Keratinocyte (primary cell): ENCODE measurements around the gene PSMD2. TPM values are rescaled to one million over a fixed set of nuclear protein-coding genes. Genes with fewer than 3 reads are reported as not detected.

Experiments
- DNase-seq: peaks from one replicate; pipeline ENCODE4 v3.0.0-alpha.2; 2011; ENCODE audit warnings: low read depth, missing footprints, low spot score
- FAIRE-seq: peaks from 2 replicates; lab custom pipeline; 2011; peaks lifted over from hg19 to GRCh38; lab: Jason Lieb, UNC
- H2AFZ ChIP-seq: 2 replicates; pipeline ENCODE4 v1.6.0; 2012; ENCODE audit warnings: low read length, control low read depth, inconsistent platforms; ENCODE audit not compliant: control insufficient read depth
- H3K27ac ChIP-seq: 2 replicates; pipeline ENCODE4 v1.5.1; 2011; ENCODE audit warnings: low read length; ENCODE audit not compliant: control insufficient read depth, insufficient read depth
- H3K27me3 ChIP-seq: 3 replicates; pipeline ENCODE4 v1.6.0; 2011; ENCODE audit warnings: low read length; ENCODE audit not compliant: control insufficient read depth, insufficient read depth; ENCODE audit errors: extremely low read depth
- H3K36me3 ChIP-seq, 2 experiments: 2 replicates in 1 of 2; 3 replicates in 1 of 2; pipeline ENCODE4 v1.5.1; 2011; ENCODE audit warnings: low read length in 2 of 2, mild to moderate bottlenecking in 1 of 2; ENCODE audit not compliant: control insufficient read depth in 2 of 2, insufficient read depth in 2 of 2; ENCODE audit errors: extremely low read depth in 1 of 2
- H3K4me1 ChIP-seq: 3 replicates; pipeline ENCODE4 v1.5.1; 2011; ENCODE audit warnings: low read length; ENCODE audit not compliant: control insufficient read depth, insufficient read depth; ENCODE audit errors: extremely low read depth
- H3K4me2 ChIP-seq: 3 replicates; pipeline ENCODE4 v1.6.0; 2011; ENCODE audit warnings: low read depth, low read length; ENCODE audit not compliant: control insufficient read depth, insufficient read depth; ENCODE audit errors: extremely low read depth
- H3K4me3 ChIP-seq, 3 experiments: fragments of 200-600 bp in 1 of 3; sonication (generic) in 1 of 3; 2 replicates in 2 of 3; 3 replicates in 1 of 3; pipeline ENCODE4 v1.5.1; 2011 to 2016; ENCODE audit warnings: low read length in 3 of 3, mild to moderate bottlenecking in 3 of 3, control low read depth in 2 of 3, inconsistent platforms in 1 of 3, low read depth in 1 of 3, mixed read lengths in 1 of 3, mixed run types in 1 of 3, moderate library complexity in 1 of 3; ENCODE audit not compliant: control insufficient read depth in 2 of 3, insufficient read depth in 2 of 3; ENCODE audit errors: extremely low read depth in 1 of 3
- H3K79me2 ChIP-seq: 2 replicates; pipeline ENCODE4 v1.6.0; 2012; ENCODE audit warnings: low read length; ENCODE audit not compliant: control insufficient read depth, insufficient read depth
- H3K9ac ChIP-seq: 3 replicates; pipeline ENCODE4 v1.6.0; 2011; ENCODE audit warnings: low read length; ENCODE audit not compliant: control insufficient read depth, insufficient read depth; ENCODE audit errors: extremely low read depth
- H3K9me1 ChIP-seq: 3 replicates; pipeline ENCODE4 v1.6.0; 2011; ENCODE audit warnings: low read length; ENCODE audit not compliant: control insufficient read depth, insufficient read depth; ENCODE audit errors: extremely low read depth
- H3K9me3 ChIP-seq: 2 replicates; pipeline ENCODE4 v1.5.1; 2012; ENCODE audit warnings: low read depth, low read length; ENCODE audit not compliant: control insufficient read depth
- H4K20me1 ChIP-seq: 3 replicates; pipeline ENCODE4 v1.6.0; 2011; ENCODE audit warnings: low read length; ENCODE audit not compliant: control insufficient read depth, insufficient read depth; ENCODE audit errors: extremely low read depth
- EZH2 ChIP-seq: IDR thresholded peaks from one replicate; pipeline ENCODE4 v1.6.1; 2012; ENCODE audit warnings: inconsistent platforms, mild to moderate bottlenecking, low read length, moderate library complexity
- dilution Hi-C: fragments of 300-500 bp; cut with MboI; formaldehyde crosslinking; loops from one replicate; pipeline ENCODE4 v1.7.0; 2020; ENCODE audit warnings: low sequenced_read_pairs; ENCODE audit not compliant: extremely low pct_ligation_motif_present
- polyA plus RNA-seq, 5 experiments: library from polyadenylated mRNA; depleted of rRNA in 3 of 5; stranded (reverse) in 3 of 5; stranded (forward) in 1 of 5; unstranded in 1 of 5; fragments of >200 nt; gene quantifications; 1 replicate in 1 of 5; 2 replicates in 3 of 5; 3 replicates in 1 of 5; pipeline versions ENCODE4 v1.2.1 to v1.2.3, GENCODE V29; 2011 to 2012; ENCODE audit warnings: missing spikeins in 2 of 5, low read depth in 1 of 5, low replicate concordance in 1 of 5
- TF ChIP-seq, protein P1 (sequence below), 3 experiments: IDR thresholded peaks in 1 of 3; conservative IDR thresholded peaks in 1 of 3; optimal IDR thresholded peaks in 1 of 3; 2 replicates in 2 of 3; 3 replicates in 1 of 3; pipeline versions ENCODE3 to v1.5.1; 2011; ENCODE audit warnings: low read length in 3 of 3, mild to moderate bottlenecking in 3 of 3, moderate library complexity in 2 of 3, control low read depth in 1 of 3, inconsistent platforms in 1 of 3; ENCODE audit not compliant: insufficient read depth in 2 of 3; ENCODE audit errors: extremely low read depth in 1 of 3

The PSMD2 gene
- polyA plus RNA-seq, 1 donor (not counting 4 experiments of a cell fraction or from before 2014, with no cell fraction given): 593 TPM

DNA sequence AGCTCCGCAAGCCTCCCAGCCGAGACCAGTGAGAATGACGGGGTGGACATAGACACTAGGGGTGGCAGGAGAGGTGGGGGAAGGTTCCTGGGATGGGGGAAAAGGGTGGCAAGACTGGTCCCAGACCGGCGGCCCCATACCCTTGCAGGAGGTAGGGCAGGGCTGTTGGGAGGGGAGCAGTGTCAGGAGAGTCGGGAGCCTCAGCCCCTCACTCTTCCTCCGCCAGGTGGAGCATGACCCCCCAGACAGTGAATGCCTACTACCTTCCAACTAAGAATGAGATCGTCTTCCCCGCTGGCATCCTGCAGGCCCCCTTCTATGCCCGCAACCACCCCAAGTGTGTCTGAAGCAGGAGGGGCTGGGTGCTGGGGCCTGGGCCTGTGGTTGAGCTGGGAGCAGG is 8.7 kb upstream of the PSMD2 start:
- H3K9me1 ChIP-seq: no peaks in the 10 kb centered on the region
- DNase-seq: no peak
- TF ChIP-seq EZH2: no peak
- TF ChIP-seq, protein P1, sequence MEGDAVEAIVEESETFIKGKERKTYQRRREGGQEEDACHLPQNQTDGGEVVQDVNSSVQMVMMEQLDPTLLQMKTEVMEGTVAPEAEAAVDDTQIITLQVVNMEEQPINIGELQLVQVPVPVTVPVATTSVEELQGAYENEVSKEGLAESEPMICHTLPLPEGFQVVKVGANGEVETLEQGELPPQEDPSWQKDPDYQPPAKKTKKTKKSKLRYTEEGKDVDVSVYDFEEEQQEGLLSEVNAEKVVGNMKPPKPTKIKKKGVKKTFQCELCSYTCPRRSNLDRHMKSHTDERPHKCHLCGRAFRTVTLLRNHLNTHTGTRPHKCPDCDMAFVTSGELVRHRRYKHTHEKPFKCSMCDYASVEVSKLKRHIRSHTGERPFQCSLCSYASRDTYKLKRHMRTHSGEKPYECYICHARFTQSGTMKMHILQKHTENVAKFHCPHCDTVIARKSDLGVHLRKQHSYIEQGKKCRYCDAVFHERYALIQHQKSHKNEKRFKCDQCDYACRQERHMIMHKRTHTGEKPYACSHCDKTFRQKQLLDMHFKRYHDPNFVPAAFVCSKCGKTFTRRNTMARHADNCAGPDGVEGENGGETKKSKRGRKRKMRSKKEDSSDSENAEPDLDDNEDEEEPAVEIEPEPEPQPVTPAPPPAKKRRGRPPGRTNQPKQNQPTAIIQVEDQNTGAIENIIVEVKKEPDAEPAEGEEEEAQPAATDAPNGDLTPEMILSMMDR (optimal IDR thresholded peaks at IDR 0.05 in 1 of 3, IDR thresholded peaks at IDR 0.05 in 1 of 3, conservative IDR thresholded peaks at IDR 0.05 in 1 of 3; ENCODE audit: extremely low read depth in 1 of 3, insufficient read depth in 2 of 3, low read length in 3 of 3): no peak
- no peak overlapping the region for H3K4me3 ChIP-seq
- dilution Hi-C loops: no loop called here
- no peaks in the 10 kb centered on the region for H4K20me1 ChIP-seq
- no peaks in the 10 kb centered on the region for H3K27me3 ChIP-seq
- no peaks in the 10 kb centered on the region for H3K9me3 ChIP-seq
- H2AFZ ChIP-seq: no peak overlapping the region
- no peak overlapping the region for H3K27ac ChIP-seq
- no peaks in the 10 kb centered on the region for H3K36me3 ChIP-seq
- no peak overlapping the region for H3K9ac ChIP-seq
- H3K4me1 ChIP-seq: no peaks in the 10 kb centered on the region
- FAIRE-seq: no peak
- no peak overlapping the region for H3K4me2 ChIP-seq
- H3K79me2 ChIP-seq: no peaks in the 10 kb centered on the region

DNA sequence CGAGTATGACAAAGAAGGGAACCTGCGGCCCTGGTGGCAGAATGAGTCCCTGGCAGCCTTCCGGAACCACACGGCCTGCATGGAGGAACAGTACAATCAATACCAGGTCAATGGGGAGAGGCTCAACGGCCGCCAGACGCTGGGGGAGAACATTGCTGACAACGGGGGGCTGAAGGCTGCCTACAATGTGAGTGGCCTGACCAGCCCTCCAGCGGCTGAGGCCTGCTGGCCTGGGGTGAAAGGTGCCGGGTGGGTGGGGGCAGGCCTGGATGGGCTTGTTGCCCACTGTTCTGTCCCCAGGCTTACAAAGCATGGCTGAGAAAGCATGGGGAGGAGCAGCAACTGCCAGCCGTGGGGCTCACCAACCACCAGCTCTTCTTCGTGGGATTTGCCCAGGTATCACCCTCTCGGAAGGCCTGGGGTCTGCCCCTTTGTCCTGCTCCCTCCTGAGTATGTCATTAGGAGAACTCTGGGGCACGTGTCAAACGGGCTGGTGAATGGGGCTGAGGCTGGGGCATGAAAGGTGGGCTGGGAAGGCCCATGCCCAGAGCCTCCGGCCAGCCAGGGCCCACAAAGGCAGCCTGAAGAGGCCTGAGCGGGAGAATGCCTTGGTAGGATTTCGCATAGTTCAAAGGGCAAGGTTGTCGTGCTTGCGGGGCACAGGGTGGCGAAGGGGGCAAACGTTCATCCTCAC is 7.8 kb upstream of the PSMD2 start:
- H3K9ac ChIP-seq: no peak overlapping the region
- no peaks in the 10 kb centered on the region for H3K4me1 ChIP-seq
- H3K9me3 ChIP-seq: no peaks in the 10 kb centered on the region
- FAIRE-seq: no peak
- no peak overlapping the region for H3K27ac ChIP-seq
- no peaks in the 10 kb centered on the region for H3K9me1 ChIP-seq
- H3K79me2 ChIP-seq: no peaks in the 10 kb centered on the region
- TF ChIP-seq EZH2: no peak
- TF ChIP-seq, protein P1 (optimal IDR thresholded peaks at IDR 0.05 in 1 of 3, IDR thresholded peaks at IDR 0.05 in 1 of 3, conservative IDR thresholded peaks at IDR 0.05 in 1 of 3; ENCODE audit: extremely low read depth in 1 of 3, insufficient read depth in 2 of 3, low read length in 3 of 3): no peak
- no peak overlapping the region for H3K4me2 ChIP-seq
- dilution Hi-C loops: no loop called here
- H2AFZ ChIP-seq: no peak overlapping the region
- no peak overlapping the region for H3K4me3 ChIP-seq
- no peaks in the 10 kb centered on the region for H3K36me3 ChIP-seq
- no peaks in the 10 kb centered on the region for H4K20me1 ChIP-seq
- no peaks in the 10 kb centered on the region for H3K27me3 ChIP-seq
- DNase-seq: no peak
